HG03159 (cell line): ENCODE measurements around the gene FOXC1.

Experiments
- ATAC-seq: cut with Tn5 transposase; IDR thresholded peaks from one replicate; pipeline ENCODE4 v1.9.1; 2021; ENCODE audit warnings: mild to moderate bottlenecking, moderate library complexity; ENCODE audit not compliant: unreplicated experiment

Gene FOXC1

GRCh38 chr6:1598886-1599285, 10.8 kb upstream of the FOXC1 start:
- ATAC-seq, result no peak

- no peak for ATAC-seq
These were observed 10.2 kb upstream of the FOXC1 start for GRCh38 chr6:1599469-1599868.

DNA sequence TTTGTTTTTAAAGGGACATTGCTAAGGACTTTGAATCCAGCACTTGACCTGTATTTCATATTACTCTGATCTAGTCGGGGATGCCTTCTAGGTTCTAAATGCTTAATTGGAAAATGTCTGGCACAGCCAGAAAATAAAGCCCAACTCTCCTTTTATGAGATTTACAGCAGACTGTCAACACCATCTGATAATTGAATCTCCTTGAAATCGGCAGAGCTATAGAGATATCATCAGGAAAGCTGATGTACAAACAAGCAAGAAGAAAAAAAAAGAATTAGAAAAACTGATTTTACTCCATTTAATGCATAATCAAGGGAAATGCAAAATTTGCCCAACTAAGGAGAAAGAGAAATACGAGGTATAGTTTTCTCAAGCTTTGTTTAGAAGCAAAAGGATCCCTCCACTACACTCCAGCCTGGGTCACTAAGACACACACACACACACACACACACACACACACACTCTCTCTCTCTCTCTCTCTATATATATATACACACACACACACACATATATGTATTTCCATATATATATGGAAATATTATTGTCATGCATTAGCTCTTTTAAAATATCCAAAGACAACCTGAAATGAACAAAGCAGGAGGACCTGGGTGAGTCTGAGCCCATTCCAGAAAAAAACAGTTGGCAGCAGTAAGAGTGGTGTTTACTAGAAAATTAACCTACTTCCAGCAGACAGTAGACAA, 9.5 kb upstream of the FOXC1 start:
- ATAC-seq, result no peak

- no peak for ATAC-seq
These were observed 9.0 kb upstream of the FOXC1 start for GRCh38 chr6:1600764-1601157.

DNA sequence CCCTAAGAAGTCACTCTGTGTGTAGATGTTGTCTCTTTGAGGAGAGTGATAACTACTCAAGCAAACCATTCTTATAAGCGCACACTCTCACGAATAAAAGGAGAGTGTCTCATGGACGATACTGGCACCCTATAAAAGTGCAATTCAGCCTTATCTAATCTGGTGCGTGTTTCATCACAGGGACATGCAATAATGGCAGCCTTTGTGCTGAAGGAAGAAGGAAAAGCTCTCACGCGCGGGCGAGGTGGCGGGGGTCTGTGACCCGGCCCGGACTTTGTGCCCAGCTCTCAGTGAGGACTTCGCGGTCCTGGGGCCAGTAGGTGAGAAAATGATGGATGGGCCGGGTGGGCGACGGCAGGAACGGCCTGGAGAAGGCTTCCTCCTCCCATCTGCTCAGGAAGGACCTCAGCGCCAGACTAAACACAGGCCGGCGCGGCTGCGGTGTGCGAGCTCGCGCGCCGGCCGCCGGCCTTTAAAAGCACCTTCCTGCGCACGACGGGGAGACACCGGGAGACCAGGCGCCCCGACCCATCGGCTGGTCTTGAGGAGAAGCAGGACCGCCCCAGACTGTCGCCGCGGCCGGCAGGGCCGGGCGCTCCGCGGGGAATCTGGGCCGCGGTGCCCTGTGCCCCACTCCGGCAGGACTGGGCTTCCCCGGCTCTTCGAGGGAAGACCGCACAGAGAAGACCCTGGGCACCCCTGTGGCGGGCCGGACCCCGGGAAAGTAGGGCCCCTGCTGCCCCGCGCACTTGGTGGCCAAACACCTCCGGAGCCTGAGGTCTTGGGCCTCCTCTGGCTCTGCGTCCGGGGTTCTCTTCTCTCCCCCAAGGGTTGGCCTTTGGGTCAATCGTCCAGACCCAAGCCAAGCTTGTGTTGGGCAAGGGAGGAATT, 8.3 kb upstream of the FOXC1 start:
- ATAC-seq, result no peak

DNA sequence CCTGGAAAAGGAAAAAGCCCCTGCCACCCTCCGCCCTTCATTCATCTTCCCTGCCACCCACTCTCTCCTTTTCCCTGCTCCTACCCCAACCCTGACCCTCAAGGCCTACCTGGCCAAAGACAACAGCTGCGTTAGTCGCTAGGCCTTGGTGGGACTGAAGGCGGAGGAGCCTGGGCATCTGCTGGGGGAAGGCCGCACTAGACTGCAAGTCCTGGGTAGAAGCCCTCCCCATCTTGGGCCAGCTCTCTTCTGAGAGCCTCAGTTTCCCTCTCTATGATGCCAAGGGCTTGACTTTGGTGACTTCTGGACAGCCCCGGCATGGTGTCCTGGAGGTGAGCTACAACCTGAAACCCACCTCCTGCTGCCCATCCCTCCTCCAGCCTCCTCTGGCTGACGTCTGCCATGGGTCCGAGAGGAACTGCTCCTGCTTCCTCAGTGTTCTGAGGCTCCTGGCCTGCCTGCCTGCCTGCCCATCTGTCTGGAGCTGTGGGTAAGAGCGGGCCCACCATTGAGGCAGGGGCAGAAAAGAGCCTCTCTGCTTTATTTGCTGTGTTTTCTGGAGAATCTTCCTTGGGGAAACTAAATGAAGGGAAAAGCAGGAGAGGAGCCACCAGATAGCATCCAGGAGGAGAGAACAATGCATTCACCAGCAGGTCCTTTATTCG, 7.5 kb upstream of the FOXC1 start:
- ATAC-seq, result no peak

GRCh38 chr6:1603708-1604107, 6.0 kb upstream of the FOXC1 start:
- ATAC-seq, result no peak

DNA sequence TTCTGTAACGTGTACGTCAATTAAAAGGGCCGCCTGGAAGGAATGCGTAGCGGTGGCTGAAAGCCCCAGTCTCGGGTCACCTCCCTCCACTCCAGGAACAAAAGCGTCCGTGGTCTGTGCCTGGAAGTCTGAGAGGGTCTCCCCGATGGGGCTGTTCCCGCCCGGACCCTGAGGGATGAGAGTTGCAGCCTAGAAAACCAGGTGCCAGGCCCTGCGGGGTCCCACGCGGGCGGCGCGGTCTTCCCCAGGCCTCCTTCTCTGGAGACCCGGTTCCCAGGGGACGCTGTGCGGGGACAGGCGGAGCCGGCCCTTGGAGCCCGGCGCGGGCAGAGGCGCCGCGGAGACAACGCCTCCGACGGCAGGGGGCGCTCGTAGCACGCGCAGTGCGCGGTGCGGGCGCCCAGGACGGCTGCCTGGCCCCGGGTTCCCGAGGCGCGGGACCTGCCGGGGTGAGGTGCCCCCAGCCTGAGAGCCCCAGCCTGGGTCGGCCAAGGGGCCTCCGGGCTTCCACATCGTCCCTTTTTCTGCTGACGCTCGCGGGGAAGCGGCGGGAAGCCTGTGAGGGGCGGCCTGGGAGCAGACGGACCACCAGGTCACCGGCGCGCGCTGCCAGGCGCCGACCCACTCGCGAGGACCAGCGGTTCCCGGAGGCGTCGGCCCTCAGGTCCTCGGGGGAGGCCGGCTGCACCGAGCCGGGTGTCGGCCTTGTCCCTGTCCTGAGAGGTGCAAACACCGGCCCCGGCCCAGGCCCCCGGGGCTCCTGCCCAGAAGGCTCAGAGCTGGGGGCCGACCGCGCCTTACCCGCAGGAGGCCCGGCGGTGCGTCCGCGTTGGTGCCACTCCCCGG, 5.3 kb upstream of the FOXC1 start:
- ATAC-seq, result peak; percentile 58

DNA sequence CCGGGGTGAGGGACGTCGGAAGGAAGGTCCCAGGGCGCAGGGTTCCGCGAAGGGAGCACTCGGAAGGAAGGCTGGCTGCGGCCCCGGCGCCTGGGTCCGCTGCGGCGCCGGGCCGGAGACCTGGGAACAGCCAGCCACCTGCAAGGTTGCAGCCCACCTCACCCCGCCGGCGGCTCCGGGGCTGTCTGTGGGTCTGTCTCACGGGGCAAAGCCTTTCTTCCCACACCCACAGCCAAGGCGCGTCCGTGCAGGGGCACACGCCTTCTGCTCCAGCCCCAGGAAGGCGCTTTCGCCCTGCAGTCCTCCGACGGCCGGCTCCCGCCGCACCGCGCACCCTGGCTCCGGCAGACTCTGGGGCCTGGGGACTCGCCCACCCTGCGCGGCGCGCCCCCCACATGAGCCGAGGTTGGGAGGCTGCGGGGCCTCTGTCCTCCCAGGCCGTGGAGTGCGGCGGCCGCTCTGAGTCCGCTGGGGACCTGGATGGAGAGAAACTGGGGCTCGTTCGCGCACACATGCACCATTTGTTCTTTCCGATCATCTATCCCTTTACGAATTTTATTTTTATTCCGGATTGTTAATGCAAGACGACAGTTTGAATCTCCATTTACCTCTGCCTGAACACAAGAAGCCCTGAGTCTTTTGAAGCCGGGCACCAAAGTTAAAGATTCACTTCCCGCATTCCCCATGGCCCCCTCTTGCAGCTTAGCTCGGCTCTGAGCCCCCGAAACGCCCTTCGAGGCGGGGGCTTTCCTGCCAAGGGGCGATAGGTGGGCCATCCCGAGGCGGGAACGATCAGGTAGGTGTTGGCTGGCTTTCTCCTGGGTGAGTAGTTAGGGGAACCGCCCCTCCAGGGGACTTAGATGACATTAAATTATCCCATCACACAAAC, 4.5 kb upstream of the FOXC1 start:
- ATAC-seq, result no peak

GRCh38 chr6:1605893-1606779, 3.6 kb upstream of the FOXC1 start:
- ATAC-seq, result no peak

- ATAC-seq, result no peak
These were observed 2.8 kb upstream of the FOXC1 start for GRCh38 chr6:1606780-1607515.

GRCh38 chr6:1607516-1608221, 2.0 kb upstream of the FOXC1 start:
- ATAC-seq, result no peak

DNA sequence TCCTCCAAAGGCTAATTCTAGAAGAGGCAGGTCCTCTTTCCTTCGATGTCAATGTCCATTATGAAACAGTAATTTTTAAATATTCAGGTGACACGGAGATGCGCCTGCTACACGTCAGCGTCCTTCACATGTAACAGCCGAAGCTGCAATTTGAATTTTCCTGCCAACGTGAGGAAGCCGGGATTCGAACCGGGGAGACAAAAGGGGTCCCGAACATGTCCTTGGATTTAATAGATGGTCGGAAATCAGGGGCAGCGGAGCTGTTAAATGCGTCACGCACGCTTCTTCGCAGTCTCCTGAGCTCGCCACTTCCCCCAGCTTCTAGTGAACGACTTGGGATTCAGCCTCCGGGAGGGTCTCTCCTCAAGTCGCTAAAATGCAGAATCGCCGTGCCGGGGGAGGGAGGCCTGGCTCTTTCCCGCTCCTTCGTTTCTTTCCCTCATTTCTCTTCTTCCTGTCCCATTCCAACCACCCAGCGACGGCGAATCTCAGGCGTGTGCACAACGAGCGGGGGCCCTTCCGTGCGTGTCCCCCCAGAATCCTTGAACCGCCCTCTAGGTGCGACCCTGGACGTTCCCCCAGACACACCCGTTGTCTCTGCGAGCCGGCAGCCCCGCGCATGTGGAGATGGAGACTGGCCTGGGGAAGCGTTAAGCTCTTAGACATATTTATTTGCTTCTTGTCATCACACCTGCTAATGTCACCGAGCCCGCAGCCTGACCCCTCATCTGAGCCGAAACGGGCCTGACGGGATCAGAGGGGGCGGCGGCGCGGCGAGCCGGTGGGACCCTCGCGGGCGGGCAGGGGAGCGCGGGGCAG, 1.3 kb upstream of the FOXC1 start:
- ATAC-seq, result no peak

- ATAC-seq, result no peak
These were observed 571 bp upstream of the FOXC1 start for GRCh38 chr6:1609041-1609647.

GRCh38 chr6:1610497-1611321, 994 bp downstream of the FOXC1 start:
- ATAC-seq, result no peak

- no peak for ATAC-seq
These were observed 1.5 kb downstream of the FOXC1 start for GRCh38 chr6:1611322-1611571.
